Heart left ventricle (tissue), 16 donors: ENCODE results near the gene MKRN2OS. TPM values are rescaled to one million over a fixed set of nuclear protein-coding genes. Genes with fewer than 3 reads are reported as not detected.

Experiments
- ATAC-seq, 4 donors: fragments of 200-7000 bp; cut with Tn5 transposase; one replicate each; pipeline ENCODE4 v1.9.1; 2020 to 2022; ENCODE audit warnings: moderate library complexity in 4 of 4, mild to moderate bottlenecking in 3 of 4, moderate number of reproducible peaks in 1 of 4
- DNase-seq, 5 donors: peaks; one replicate each; pipeline ENCODE4 v3.0.0-alpha.2; 2020
- H3K27ac ChIP-seq, 12 donors: fragments of 200-600 bp; sonication (generic) in 4 of 12; one replicate each; pipeline versions ENCODE4 v1.5.0 to v1.8.0; 2016 to 2022; ENCODE audit warnings: mild to moderate bottlenecking in 2 of 12
- H3K27me3 ChIP-seq, 9 donors: fragments of 200-600 bp; sonication (generic) in 2 of 9; one replicate each; pipeline versions ENCODE4 v1.5.1 to v1.8.0; 2016 to 2022; ENCODE audit warnings: mild to moderate bottlenecking in 3 of 9
- H3K36me3 ChIP-seq, 9 donors: fragments of 200-600 bp; sonication (generic) in 2 of 9; one replicate each; pipeline versions ENCODE4 v1.5.0 to v1.8.0; 2018 to 2022; ENCODE audit warnings: mild to moderate bottlenecking in 2 of 9
- H3K4me1 ChIP-seq, 12 donors: fragments of 200-600 bp; sonication (generic) in 4 of 12; one replicate each; pipeline versions ENCODE4 v1.5.0 to v1.8.0; 2016 to 2022; ENCODE audit warnings: mild to moderate bottlenecking in 3 of 12
- H3K4me3 ChIP-seq, 12 donors: fragments of 200-600 bp; sonication (generic) in 4 of 12; one replicate each; pipeline versions ENCODE4 v1.5.0 to v1.8.0; 2017 to 2022; ENCODE audit warnings: mild to moderate bottlenecking in 9 of 12, moderate library complexity in 4 of 12
- H3K9me3 ChIP-seq, 12 donors: fragments of 200-600 bp; sonication (generic) in 4 of 12; one replicate each; pipeline versions ENCODE4 v1.5.0 to v1.8.0; 2016 to 2022; ENCODE audit warnings: mild to moderate bottlenecking in 1 of 12
- POLR2A ChIP-seq, 2 donors: fragments of 450-650 bp; IDR thresholded peaks; one replicate each; pipeline ENCODE4 v1.6.1; 2017; ENCODE audit warnings: antibody characterized with exemption in 2 of 2, mild to moderate bottlenecking in 2 of 2, moderate library complexity in 2 of 2
- WGBS, 4 donors: extraction: QIAGEN DNeasy Blood & Tissue Kit in 2 of 4; methylation state at CpG; one replicate each; pipeline versions ENCODE4 v1.1.5 to v1.1.7; 2013 to 2018; 5-methylcytosine and 5-hydroxymethylcytosine counted together
- intact Hi-C, 10 donors: fragments of 100-400 bp; cut with DNase I; formaldehyde crosslinking; loops; one replicate each; pipeline versions ENCODE4 v1.11.1 to v1.14.2; 2022
- polyA plus RNA-seq, 2 donors: library from polyadenylated mRNA; stranded (reverse); fragments of 200-250 nt; gene quantifications; one replicate each; pipeline ENCODE4 v1.2.3, GENCODE V29; 2013
- total RNA-seq, 9 donors: library from RNA; depleted of rRNA in 2 of 9; stranded (reverse); fragments of >200 nt in 2 of 9; fragmentation: NEBNext Ultra II Directional in 3 of 9; extraction: Animal tissue kit (Norgen Biotek cat#: 25700) in 3 of 9; gene quantifications; one replicate each; pipeline versions ENCODE4 v1.1.0 to v1.2.4, GENCODE V29; 2016 to 2023
- TF ChIP-seq, protein P1 (sequence below), 12 donors: fragments of 200-600 bp; sonication (generic) in 4 of 12; IDR thresholded peaks; one replicate each; pipeline versions ENCODE4 v1.5.0 to v1.8.0; 2018 to 2022; ENCODE audit warnings: antibody characterized with exemption in 12 of 12, mild to moderate bottlenecking in 5 of 12
- donor health status: ischemic (EF 13 %, LVEDD 7.1; RV severe dilation, severe dysfunction).
- donor health status: healthy with polysubstance abuse.
- donor health status: DM: no; HTN: yes; CAD: no.
- donor health status: DM: no; HTN: no; CAD: no.
- donor health status: ischemic (EF 25% LVEDD 6.9; RV normal size, moderate dysfunction).
- donor health status: ischemic (EF 25% LVEDD 5.7; RV mildly dilated, moderate dysfunction).
- donor health status: healthy.
- donor health status: DM: yes; HTN: yes; CAD: no.
- donor health status: ischemic (EF 35%, LVEDD 5.7; RV mildly dilated, moderate dysfunction).
- donor health status: nonischemic (EF 11% LVEDD 7.7; RV severe dilation, severe dysfunction).
- donor health status: DM: yes; HTN: yes; CAD: no.
- donor health status: PGD.
- donor health status: ischemic (EF 29% LVEDD 5.4; RV normal size, mild dysfunction).
- donor health status: nonischemic (EF 23%, LVEDD 6.1; RV moderate dilation, normal function).

Gene MKRN2OS
- total and polyA plus RNA-seq, 11 donors, result 0.42 to 11.4 (median 1.1) TPM; not detected in 4

DNA sequence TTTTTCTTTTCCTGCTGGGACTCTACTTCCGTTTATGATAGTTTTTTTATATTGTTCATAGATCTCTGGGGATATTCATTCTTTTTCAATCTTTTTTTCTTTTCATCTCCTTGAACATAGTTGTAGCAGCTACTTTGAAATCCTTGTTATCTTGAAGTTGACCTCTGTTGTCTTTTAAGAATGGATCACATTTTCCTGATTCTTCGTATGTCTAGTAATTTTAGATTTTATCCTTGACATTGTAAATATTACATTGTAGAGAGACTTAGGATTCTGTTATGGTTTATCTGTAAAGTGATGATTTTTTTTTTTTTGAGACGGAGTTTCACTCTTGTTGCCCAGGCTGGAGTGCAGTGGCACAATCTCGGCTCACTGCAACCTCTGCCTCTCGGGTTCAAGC is 32.1 kb upstream of the MKRN2OS start:
- intact Hi-C loops, result no loop called here
- peaks cover 2 to 99% (median 95%) of the 10 kb centered on the region in 9 donors for H3K36me3 ChIP-seq
- no peak for TF ChIP-seq POLR2A (IDR thresholded peaks at IDR 0.05)
- TF ChIP-seq, protein P1, sequence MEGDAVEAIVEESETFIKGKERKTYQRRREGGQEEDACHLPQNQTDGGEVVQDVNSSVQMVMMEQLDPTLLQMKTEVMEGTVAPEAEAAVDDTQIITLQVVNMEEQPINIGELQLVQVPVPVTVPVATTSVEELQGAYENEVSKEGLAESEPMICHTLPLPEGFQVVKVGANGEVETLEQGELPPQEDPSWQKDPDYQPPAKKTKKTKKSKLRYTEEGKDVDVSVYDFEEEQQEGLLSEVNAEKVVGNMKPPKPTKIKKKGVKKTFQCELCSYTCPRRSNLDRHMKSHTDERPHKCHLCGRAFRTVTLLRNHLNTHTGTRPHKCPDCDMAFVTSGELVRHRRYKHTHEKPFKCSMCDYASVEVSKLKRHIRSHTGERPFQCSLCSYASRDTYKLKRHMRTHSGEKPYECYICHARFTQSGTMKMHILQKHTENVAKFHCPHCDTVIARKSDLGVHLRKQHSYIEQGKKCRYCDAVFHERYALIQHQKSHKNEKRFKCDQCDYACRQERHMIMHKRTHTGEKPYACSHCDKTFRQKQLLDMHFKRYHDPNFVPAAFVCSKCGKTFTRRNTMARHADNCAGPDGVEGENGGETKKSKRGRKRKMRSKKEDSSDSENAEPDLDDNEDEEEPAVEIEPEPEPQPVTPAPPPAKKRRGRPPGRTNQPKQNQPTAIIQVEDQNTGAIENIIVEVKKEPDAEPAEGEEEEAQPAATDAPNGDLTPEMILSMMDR (IDR thresholded peaks at IDR 0.05), result no peak
- H3K27ac ChIP-seq, result no peak overlapping the region
- WGBS, 4 donors, result 92 to 95% (median 94%) methylated on average over 5 of the region's 5 CpGs
- no peaks in the 10 kb centered on the region for H3K27me3 ChIP-seq
- H3K4me1 ChIP-seq, result peaks cover 7 to 24% (median 11%) of the 10 kb centered on the region in 12 donors
- H3K4me3 ChIP-seq, result no peak overlapping the region
- DNase-seq (no peak), ATAC-seq (no peak)
- peaks cover 0 to 5% (median 0%) of the 10 kb centered on the region in 12 donors for H3K9me3 ChIP-seq

DNA sequence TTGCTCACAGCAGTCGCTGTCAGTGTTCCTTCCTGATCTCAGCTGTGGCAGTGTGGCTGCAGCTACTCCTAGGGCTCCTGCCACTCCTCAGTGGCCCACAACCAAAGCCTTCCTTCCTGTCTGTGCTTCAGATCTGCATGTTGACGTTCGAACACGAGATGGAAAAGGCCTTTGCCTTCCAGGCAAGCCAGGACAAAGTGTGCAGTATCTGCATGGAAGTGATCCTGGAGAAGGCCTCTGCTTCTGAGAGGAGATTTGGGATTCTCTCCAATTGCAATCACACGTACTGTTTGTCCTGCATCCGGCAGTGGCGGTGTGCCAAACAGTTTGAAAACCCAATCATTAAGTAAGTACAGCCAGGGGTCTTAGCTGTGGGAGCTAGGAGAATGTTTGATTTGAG is 29.4 kb upstream of the MKRN2OS start:
- Histone ChIP-seq H3K36me3 (peaks cover 0 to 100% (median 97%) of the 10 kb centered on the region in 9 donors), H3K4me3 (no peak overlapping the region), H3K27me3 (no peaks in the 10 kb centered on the region), H3K9me3 (peaks cover 0 to 5% (median 0%) of the 10 kb centered on the region in 12 donors), H3K4me1 (peaks cover 4 to 20% (median 9%) of the 10 kb centered on the region in 12 donors), H3K27ac (peak overlapping the region in 8 of 12 donors; percentile 3 to 78 (median 68))
- intact Hi-C loops, result no loop called here
- WGBS, 4 donors, result 13 to 32% (median 23%) methylated on average over 7 of the region's 7 CpGs
- ATAC-seq (peak; percentile 81 to 94 (median 90)), DNase-seq (peak in 2 of 5 donors; percentile 51 to 73)
- TF ChIP-seq, protein P1 (IDR thresholded peaks at IDR 0.05), result no peak
- TF ChIP-seq POLR2A (IDR thresholded peaks at IDR 0.05), result no peak

DNA sequence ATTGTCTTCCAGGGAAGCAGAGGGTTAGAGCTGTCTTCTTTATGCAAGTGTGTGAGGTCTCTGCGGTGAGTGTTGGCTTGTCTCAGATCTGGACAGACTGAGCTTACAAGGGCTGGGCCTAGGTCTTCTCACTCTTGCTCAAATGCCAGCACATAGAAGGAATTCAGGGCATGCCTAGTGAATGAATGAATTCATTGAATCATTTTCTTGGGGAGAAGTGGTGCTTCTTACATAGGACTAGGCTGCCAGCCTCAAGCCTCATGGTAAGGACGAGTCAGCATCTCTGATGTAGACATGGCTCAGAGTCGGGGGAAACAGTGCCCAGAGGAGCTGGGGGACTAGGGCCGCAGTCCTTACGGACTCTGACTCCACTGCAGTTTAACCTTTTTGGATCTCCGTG is 28.8 kb upstream of the MKRN2OS start:
- Histone ChIP-seq H3K4me3 (no peak overlapping the region), H3K4me1 (peaks cover 0 to 17% (median 9%) of the 10 kb centered on the region in 12 donors), H3K27ac (peak overlapping the region in 8 of 12 donors; percentile 3 to 78 (median 68)), H3K36me3 (peaks cover 0 to 100% (median 97%) of the 10 kb centered on the region in 9 donors), H3K27me3 (no peaks in the 10 kb centered on the region), H3K9me3 (peaks cover 0 to 5% (median 0%) of the 10 kb centered on the region in 12 donors)
- WGBS, 4 donors, result 88 to 94% (median 90%) methylated on average over 5 to 6 of the region's 6 CpGs
- intact Hi-C loops, result no loop called here
- ATAC-seq (peak in 3 of 4 donors; percentile 11 to 20 (median 14)), DNase-seq (no peak)
- TF ChIP-seq, protein P1 (IDR thresholded peaks at IDR 0.05), result no peak
- no peak for TF ChIP-seq POLR2A (IDR thresholded peaks at IDR 0.05)

DNA sequence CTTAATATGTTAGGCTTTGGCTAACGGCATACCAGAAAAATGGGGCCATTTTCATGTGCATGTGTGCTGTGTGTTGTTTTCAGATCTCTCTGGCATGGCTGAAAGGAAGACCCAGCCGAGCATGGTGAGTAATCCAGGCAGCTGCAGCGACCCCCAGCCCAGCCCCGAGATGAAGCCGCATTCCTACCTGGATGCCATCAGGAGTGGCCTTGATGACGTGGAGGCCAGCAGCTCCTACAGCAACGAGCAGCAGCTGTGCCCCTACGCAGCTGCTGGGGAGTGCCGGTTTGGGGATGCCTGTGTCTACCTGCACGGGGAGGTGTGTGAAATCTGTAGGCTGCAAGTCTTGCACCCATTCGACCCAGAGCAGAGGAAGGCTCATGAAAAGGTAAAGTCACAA is 26.7 kb upstream of the MKRN2OS start:
- Histone ChIP-seq H3K9me3 (peaks cover 0 to 5% (median 0%) of the 10 kb centered on the region in 12 donors), H3K27me3 (no peaks in the 10 kb centered on the region), H3K4me1 (peaks cover 0 to 28% (median 14%) of the 10 kb centered on the region in 12 donors), H3K36me3 (peaks cover 0 to 84% (median 77%) of the 10 kb centered on the region in 9 donors), H3K4me3 (no peak overlapping the region), H3K27ac (no peak overlapping the region)
- WGBS, 4 donors, result 83 to 90% (median 87%) methylated on average over 11 of the region's 11 CpGs
- TF ChIP-seq, protein P1 (IDR thresholded peaks at IDR 0.05), result no peak
- TF ChIP-seq POLR2A (IDR thresholded peaks at IDR 0.05), result no peak
- intact Hi-C loops, result no loop called here
- DNase-seq, result no peak
- no peak for ATAC-seq
